GM19397 (cell line): ENCODE data around the gene KCNK1.

Experiments
- ATAC-seq: cut with Tn5 transposase; IDR thresholded peaks from one replicate; pipeline ENCODE4 v1.9.1; 2021; ENCODE audit warnings: mild to moderate bottlenecking, moderate library complexity; ENCODE audit not compliant: unreplicated experiment

The KCNK1 gene

GRCh38 chr1:233613252-233614172 lies at the start of gene KCNK1:
Gene KCNK1 (plus strand): TSS chr1:233614106. CDS start chr1:233614172, 66 bp downstream.
- ATAC-seq = peak; percentile 29

GRCh38 chr1:233565313-233565712 lies 48.6 kb upstream of the KCNK1 start:
- no peak for ATAC-seq

- no peak for ATAC-seq
Measured at GRCh38 chr1:233566886-233567285, 47.0 kb upstream of the KCNK1 start.

- no peak for ATAC-seq
Measured at GRCh38 chr1:233569636-233570035, 44.3 kb upstream of the KCNK1 start.

- ATAC-seq = no peak
Measured at GRCh38 chr1:233570216-233570615, 43.7 kb upstream of the KCNK1 start.

- no peak for ATAC-seq
Measured at GRCh38 chr1:233570706-233571105, 43.2 kb upstream of the KCNK1 start.

- no peak for ATAC-seq
Measured at GRCh38 chr1:233572896-233573295, 41.0 kb upstream of the KCNK1 start.

GRCh38 chr1:233575450-233575849 lies 38.5 kb upstream of the KCNK1 start:
- no peak for ATAC-seq

GRCh38 chr1:233582439-233582838 lies 31.5 kb upstream of the KCNK1 start:
- no peak for ATAC-seq

GRCh38 chr1:233584376-233584775 lies 29.5 kb upstream of the KCNK1 start:
- no peak for ATAC-seq

GRCh38 chr1:233584931-233585330 lies 29.0 kb upstream of the KCNK1 start:
- no peak for ATAC-seq

GRCh38 chr1:233586301-233586700 lies 27.6 kb upstream of the KCNK1 start:
- ATAC-seq = no peak

GRCh38 chr1:233587196-233587595 lies 26.7 kb upstream of the KCNK1 start:
- ATAC-seq = no peak

GRCh38 chr1:233587958-233588799 lies 25.7 kb upstream of the KCNK1 start:
- ATAC-seq = no peak

GRCh38 chr1:233597489-233597901 lies 16.4 kb upstream of the KCNK1 start:
- ATAC-seq = no peak

GRCh38 chr1:233598891-233599541 lies 14.9 kb upstream of the KCNK1 start:
- ATAC-seq = peak; percentile 83

- ATAC-seq = no peak
Measured at GRCh38 chr1:233599542-233600073, 14.3 kb upstream of the KCNK1 start.

- ATAC-seq = no peak
Measured at GRCh38 chr1:233600488-233600887, 13.4 kb upstream of the KCNK1 start.

GRCh38 chr1:233603478-233603877 lies 10.4 kb upstream of the KCNK1 start:
- ATAC-seq = no peak

GRCh38 chr1:233605205-233605604 lies 8.7 kb upstream of the KCNK1 start:
- ATAC-seq = no peak

GRCh38 chr1:233606813-233607212 lies 7.1 kb upstream of the KCNK1 start:
- no peak for ATAC-seq
